ENCODE results near the gene GRAMD2B. TPM values are rescaled to one million over a fixed set of nuclear protein-coding genes. Genes with fewer than 3 reads are reported as not detected.

GRAMD2B gene
- total and polyA plus RNA-seq, 5 donors, result 13.0 to 45.4 (median 33.6) TPM

GRCh38 chr5:126410623-126411022 is 12.6 kb upstream of the GRAMD2B start:
- 78% methylated on average over 2 of the region's 2 CpGs for WGBS
- no peaks in the 10 kb centered on the region for H3K27me3 ChIP-seq (ENCODE audit: control insufficient read depth, insufficient read depth)
- no peak for DNase-seq
- peaks cover 3% of the 10 kb centered on the region for H3K4me1 ChIP-seq (ENCODE audit: control insufficient read depth, insufficient read depth, low read length)
- ATAC-seq, result no peak
- H3K9me3 ChIP-seq (ENCODE audit: control insufficient read depth, low read length), result no peaks in the 10 kb centered on the region
- no peak overlapping the region for H3K4me3 ChIP-seq (ENCODE audit: low read length)
- H3K27ac ChIP-seq (ENCODE audit: low read length), result no peak overlapping the region
- intact Hi-C loops (cut with DNase I), result loop anchor here in 1 of 4 donors (10.0 kb wide), 1 partner anchor 56 kb away; no protein-coding TSS in a partner anchor

- 77% methylated on average over 3 of the region's 3 CpGs for WGBS
- ATAC-seq (no peak), DNase-seq (no peak)
- H3K27me3 ChIP-seq (ENCODE audit: control insufficient read depth, insufficient read depth), result no peaks in the 10 kb centered on the region
- H3K4me3 ChIP-seq (ENCODE audit: low read length), result no peak overlapping the region
- no peak overlapping the region for H3K27ac ChIP-seq (ENCODE audit: low read length)
- intact Hi-C loops (cut with DNase I), result loop anchor here in 1 of 4 donors (10.0 kb wide), 1 partner anchor 59 kb away; no protein-coding TSS in a partner anchor
- peaks cover 7% of the 10 kb centered on the region for H3K4me1 ChIP-seq (ENCODE audit: control insufficient read depth, insufficient read depth, low read length)
- H3K9me3 ChIP-seq (ENCODE audit: control insufficient read depth, low read length), result no peaks in the 10 kb centered on the region
These were observed 9.4 kb upstream of the GRAMD2B start for GRCh38 chr5:126413856-126414255.

GRCh38 chr5:126414874-126415502 is 8.2 kb upstream of the GRAMD2B start:
- Histone ChIP-seq H3K27ac (ENCODE audit: low read length) (peak overlapping the region; percentile 51), H3K27me3 (ENCODE audit: control insufficient read depth, insufficient read depth) (no peaks in the 10 kb centered on the region), H3K4me1 (ENCODE audit: control insufficient read depth, insufficient read depth, low read length) (peaks cover 7% of the 10 kb centered on the region), H3K4me3 (ENCODE audit: low read length) (no peak overlapping the region), H3K9me3 (ENCODE audit: control insufficient read depth, low read length) (no peaks in the 10 kb centered on the region)
- ATAC-seq, result peak; percentile 95 to 96
- 6% methylated on average over 1 of the region's 1 CpG for WGBS
- DNase-seq, result peak in 2 of 3 donors; percentile 14 to 46
- intact Hi-C loops (cut with DNase I), result loop anchor here in 1 of 4 donors (10.0 kb wide), 1 partner anchor 60 kb away; no protein-coding TSS in a partner anchor

GRCh38 chr5:126415789-126416188 is 7.4 kb upstream of the GRAMD2B start:
- 58% methylated on average over 4 of the region's 4 CpGs for WGBS
- intact Hi-C loops (cut with DNase I), result loop anchor here in 1 of 4 donors (10.0 kb wide), 1 partner anchor 61 kb away; no protein-coding TSS in a partner anchor
- DNase-seq, result no peak
- H3K9me3 ChIP-seq (ENCODE audit: control insufficient read depth, low read length), result no peaks in the 10 kb centered on the region
- no peak overlapping the region for H3K27ac ChIP-seq (ENCODE audit: low read length)
- ATAC-seq, result no peak
- H3K27me3 ChIP-seq (ENCODE audit: control insufficient read depth, insufficient read depth), result no peaks in the 10 kb centered on the region
- H3K4me3 ChIP-seq (ENCODE audit: low read length), result no peak overlapping the region
- peaks cover 7% of the 10 kb centered on the region for H3K4me1 ChIP-seq (ENCODE audit: control insufficient read depth, insufficient read depth, low read length)

DNA sequence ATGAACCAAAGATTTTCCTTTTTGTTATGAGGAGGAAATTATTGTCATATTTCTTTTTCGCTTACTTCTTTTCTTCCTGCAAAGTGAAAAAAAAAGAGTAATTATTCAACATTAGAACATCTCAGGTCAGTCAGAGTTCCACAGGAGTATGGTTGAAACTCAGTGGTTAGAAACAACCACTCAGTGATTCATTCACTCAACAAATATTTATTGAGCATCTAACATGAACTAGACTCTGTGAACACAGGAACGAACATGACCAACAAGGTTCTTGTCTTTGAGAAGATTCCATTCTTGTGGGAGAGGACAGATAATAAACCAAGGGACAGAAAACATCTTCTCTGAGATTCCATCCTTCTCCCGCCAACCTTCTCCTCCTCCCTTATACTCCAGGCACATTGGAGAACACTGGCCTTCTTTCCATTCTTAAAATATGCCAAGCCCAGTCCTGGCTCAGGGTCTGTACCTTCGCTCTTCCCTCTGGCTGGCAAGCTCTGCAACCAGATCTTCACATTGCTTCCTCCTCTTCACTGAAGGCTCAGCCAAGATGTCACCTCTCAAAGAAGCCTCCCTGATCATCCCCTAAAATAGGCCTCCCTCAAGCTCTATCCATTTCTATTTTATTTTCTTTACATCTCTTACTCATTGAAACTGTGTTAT is 6.8 kb upstream of the GRAMD2B start:
- intact Hi-C loops (cut with DNase I), result loop anchor here in 1 of 4 donors (10.0 kb wide), 1 partner anchor 62 kb away; no protein-coding TSS in a partner anchor
- no peaks in the 10 kb centered on the region for H3K9me3 ChIP-seq (ENCODE audit: control insufficient read depth, low read length)
- no peak overlapping the region for H3K27ac ChIP-seq (ENCODE audit: low read length)
- peaks cover 7% of the 10 kb centered on the region for H3K4me1 ChIP-seq (ENCODE audit: control insufficient read depth, insufficient read depth, low read length)
- no peaks in the 10 kb centered on the region for H3K27me3 ChIP-seq (ENCODE audit: control insufficient read depth, insufficient read depth)
- ATAC-seq, result no peak
- WGBS, result 94% methylated on average over 4 of the region's 4 CpGs
- DNase-seq, result no peak
- no peak overlapping the region for H3K4me3 ChIP-seq (ENCODE audit: low read length)

GRCh38 chr5:126417178-126417577 is 6.0 kb upstream of the GRAMD2B start:
- Histone ChIP-seq H3K27ac (ENCODE audit: low read length) (no peak overlapping the region), H3K9me3 (ENCODE audit: control insufficient read depth, low read length) (no peaks in the 10 kb centered on the region), H3K27me3 (ENCODE audit: control insufficient read depth, insufficient read depth) (no peaks in the 10 kb centered on the region), H3K4me3 (ENCODE audit: low read length) (no peak overlapping the region), H3K4me1 (ENCODE audit: control insufficient read depth, insufficient read depth, low read length) (peaks cover 7% of the 10 kb centered on the region)
- DNase-seq (no peak), ATAC-seq (no peak)
- intact Hi-C loops (cut with DNase I), result loop anchor here in 1 of 4 donors (10.0 kb wide), 1 partner anchor 62 kb away; no protein-coding TSS in a partner anchor
- 83% methylated on average over 2 of the region's 2 CpGs for WGBS

DNA sequence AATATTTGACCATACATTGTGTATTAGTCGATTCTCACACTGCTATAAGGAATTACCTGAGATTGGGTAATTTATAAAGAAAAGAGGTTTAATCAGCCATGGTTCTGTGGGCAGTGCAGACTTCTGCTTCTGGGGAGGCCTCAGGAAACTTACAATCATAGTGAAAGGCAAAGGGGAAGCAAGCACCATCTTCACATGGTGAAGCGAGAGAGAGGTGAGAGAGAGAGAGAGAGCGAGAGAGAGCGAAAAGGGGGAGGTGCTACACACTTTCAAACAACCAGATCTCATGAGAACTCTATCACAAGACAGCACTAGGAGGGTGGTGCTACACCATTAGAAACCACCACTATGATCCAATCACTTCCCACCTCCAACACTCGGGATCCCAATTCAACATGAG is 4.1 kb upstream of the GRAMD2B start:
- Histone ChIP-seq H3K4me3 (ENCODE audit: low read length) (no peak overlapping the region), H3K27ac (ENCODE audit: low read length) (no peak overlapping the region), H3K9me3 (ENCODE audit: control insufficient read depth, low read length) (no peaks in the 10 kb centered on the region), H3K4me1 (ENCODE audit: control insufficient read depth, insufficient read depth, low read length) (peaks cover 7% of the 10 kb centered on the region), H3K27me3 (ENCODE audit: control insufficient read depth, insufficient read depth) (no peaks in the 10 kb centered on the region)
- DNase-seq (no peak), ATAC-seq (no peak)
- 93% methylated on average over 5 of the region's 5 CpGs for WGBS
- intact Hi-C loops (cut with DNase I), result loop anchor here in 1 of 4 donors (10.0 kb wide), 1 partner anchor 64 kb away; no protein-coding TSS in a partner anchor

GRCh38 chr5:126428421-126428820 is 5.2 kb downstream of the GRAMD2B start:
- Histone ChIP-seq H3K27ac (ENCODE audit: low read length) (no peak overlapping the region), H3K4me3 (ENCODE audit: low read length) (no peak overlapping the region), H3K27me3 (ENCODE audit: control insufficient read depth, insufficient read depth) (no peaks in the 10 kb centered on the region), H3K4me1 (ENCODE audit: control insufficient read depth, insufficient read depth, low read length) (no peaks in the 10 kb centered on the region), H3K9me3 (ENCODE audit: control insufficient read depth, low read length) (no peaks in the 10 kb centered on the region)
- intact Hi-C loops (cut with DNase I), result loop anchor here in 1 of 4 donors (10.0 kb wide), 1 partner anchor 74 kb away; no protein-coding TSS in a partner anchor
- no peak for DNase-seq
- 98% methylated on average over 2 of the region's 2 CpGs for WGBS
- ATAC-seq, result no peak

GRCh38 chr5:126430631-126431030 is 7.4 kb downstream of the GRAMD2B start:
- no peaks in the 10 kb centered on the region for H3K9me3 ChIP-seq (ENCODE audit: control insufficient read depth, low read length)
- no peaks in the 10 kb centered on the region for H3K4me1 ChIP-seq (ENCODE audit: control insufficient read depth, insufficient read depth, low read length)
- no peak overlapping the region for H3K4me3 ChIP-seq (ENCODE audit: low read length)
- ATAC-seq (no peak), DNase-seq (no peak)
- H3K27ac ChIP-seq (ENCODE audit: low read length), result no peak overlapping the region
- no peaks in the 10 kb centered on the region for H3K27me3 ChIP-seq (ENCODE audit: control insufficient read depth, insufficient read depth)
- intact Hi-C loops (cut with DNase I), result no loop called here

DNA sequence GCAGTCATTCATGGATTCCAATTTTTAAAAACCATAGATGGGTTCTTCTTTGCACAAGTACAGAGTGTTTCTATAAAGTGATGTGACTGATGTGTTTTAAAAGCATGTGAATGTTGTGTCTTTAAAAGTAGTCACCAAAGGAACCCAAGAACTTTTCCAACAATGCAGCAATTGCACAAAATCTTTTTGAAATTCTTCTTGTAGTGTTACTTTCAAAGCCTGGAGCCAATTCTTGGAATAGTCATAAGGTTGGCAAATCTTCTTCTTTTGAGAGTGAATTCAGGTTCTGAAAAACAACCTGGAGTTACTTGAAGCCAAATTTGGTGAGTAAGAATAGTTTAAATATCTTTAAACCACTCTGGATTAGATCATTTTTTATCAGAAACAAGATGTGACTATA is 10.5 kb downstream of the GRAMD2B start:
- Histone ChIP-seq H3K9me3 (ENCODE audit: control insufficient read depth, low read length) (no peaks in the 10 kb centered on the region), H3K4me3 (ENCODE audit: low read length) (no peak overlapping the region), H3K27ac (ENCODE audit: low read length) (no peak overlapping the region), H3K27me3 (ENCODE audit: control insufficient read depth, insufficient read depth) (no peaks in the 10 kb centered on the region), H3K4me1 (ENCODE audit: control insufficient read depth, insufficient read depth, low read length) (no peaks in the 10 kb centered on the region)
- intact Hi-C loops (cut with DNase I), result no loop called here
- ATAC-seq (no peak), DNase-seq (no peak)

DNA sequence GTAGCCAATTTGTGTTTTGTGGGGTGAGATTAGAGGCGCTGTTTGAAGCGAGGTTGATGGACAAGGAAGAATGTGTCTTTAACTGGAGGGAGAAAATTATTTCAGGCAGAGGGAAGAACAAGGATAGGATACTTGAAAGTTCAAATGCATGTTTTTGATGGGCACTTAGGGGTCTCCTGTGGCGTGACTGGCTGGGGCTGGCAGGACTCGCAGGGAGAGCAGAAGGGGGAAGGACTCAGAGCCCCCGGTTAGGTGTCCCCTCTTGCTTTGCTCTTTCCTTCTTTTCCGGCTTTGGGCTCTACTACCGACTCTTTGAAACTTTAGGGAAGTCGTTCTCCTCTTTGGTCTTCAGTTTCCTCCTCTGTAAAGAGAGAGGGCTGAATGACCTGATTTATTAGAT is 12.1 kb downstream of the GRAMD2B start:
- no peaks in the 10 kb centered on the region for H3K9me3 ChIP-seq (ENCODE audit: control insufficient read depth, low read length)
- intact Hi-C loops (cut with DNase I), result no loop called here
- H3K27me3 ChIP-seq (ENCODE audit: control insufficient read depth, insufficient read depth), result no peaks in the 10 kb centered on the region
- H3K4me1 ChIP-seq (ENCODE audit: control insufficient read depth, insufficient read depth, low read length), result no peaks in the 10 kb centered on the region
- ATAC-seq (no peak), DNase-seq (no peak)
- H3K4me3 ChIP-seq (ENCODE audit: low read length), result no peak overlapping the region
- WGBS, result 92% methylated on average over 8 of the region's 8 CpGs
- no peak overlapping the region for H3K27ac ChIP-seq (ENCODE audit: low read length)

All from right cardiac atrium (tissue), 5 donors.